ENCODE data around the gene KHDRBS1. TPM values are rescaled to one million over a fixed set of nuclear protein-coding genes. Genes with fewer than 3 reads are reported as not detected.
"Not testable (repeated sequence)": the region's sequence is repeated elsewhere in the genome, so short reads cannot be mapped to it uniquely, and the experiment has no call there.

KHDRBS1 gene
- 100 to 1,000 TPM; 229 to 267 (median 247) TPM for polyA plus RNA-seq (ENCODE audit: insufficient read length in 4 of 4)

DNA sequence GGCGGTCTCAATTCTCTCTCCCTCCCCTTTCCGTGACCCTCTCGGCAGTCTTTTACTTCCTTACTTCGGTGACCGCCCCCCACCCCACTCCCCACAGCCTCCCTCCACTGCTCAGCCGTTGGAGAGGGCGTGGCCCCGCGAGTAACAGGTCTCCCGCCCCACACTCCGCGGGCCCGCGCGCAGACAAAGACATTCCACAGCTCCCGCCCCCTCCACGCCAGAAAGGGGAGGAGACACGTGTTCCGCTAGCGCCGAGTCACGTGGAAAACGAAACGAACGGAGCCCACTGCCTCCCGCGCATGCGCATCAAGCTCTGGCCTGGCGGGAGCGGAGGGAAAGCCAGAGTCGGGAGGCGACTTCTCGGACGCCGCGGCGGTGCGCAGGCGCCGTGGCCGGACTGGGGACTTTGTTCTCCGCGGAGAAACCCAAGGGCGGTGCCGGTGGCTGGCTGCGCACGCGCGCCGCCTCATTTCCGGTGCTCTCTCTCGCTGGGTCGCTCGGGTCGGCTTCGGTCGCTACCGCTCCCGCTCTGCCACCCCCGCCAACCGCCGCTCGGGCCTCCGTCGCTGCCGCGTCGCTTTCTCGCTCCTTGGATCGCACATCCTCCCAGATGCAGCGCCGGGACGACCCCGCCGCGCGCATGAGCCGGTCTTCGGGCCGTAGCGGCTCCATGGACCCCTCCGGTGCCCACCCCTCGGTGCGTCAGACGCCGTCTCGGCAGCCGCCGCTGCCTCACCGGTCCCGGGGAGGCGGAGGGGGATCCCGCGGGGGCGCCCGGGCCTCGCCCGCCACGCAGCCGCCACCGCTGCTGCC lies at the start of gene KHDRBS1:
KHDRBS1 (plus strand) TSS at position 483 of the 813 bp plus-strand sequence; CDS start at position 611, 128 bp downstream.
- DNase-seq (ENCODE audit: low read depth in 4 of 4, low spot score in 2 of 4), result peak; percentile 93 to 99 (median 99)

DNA sequence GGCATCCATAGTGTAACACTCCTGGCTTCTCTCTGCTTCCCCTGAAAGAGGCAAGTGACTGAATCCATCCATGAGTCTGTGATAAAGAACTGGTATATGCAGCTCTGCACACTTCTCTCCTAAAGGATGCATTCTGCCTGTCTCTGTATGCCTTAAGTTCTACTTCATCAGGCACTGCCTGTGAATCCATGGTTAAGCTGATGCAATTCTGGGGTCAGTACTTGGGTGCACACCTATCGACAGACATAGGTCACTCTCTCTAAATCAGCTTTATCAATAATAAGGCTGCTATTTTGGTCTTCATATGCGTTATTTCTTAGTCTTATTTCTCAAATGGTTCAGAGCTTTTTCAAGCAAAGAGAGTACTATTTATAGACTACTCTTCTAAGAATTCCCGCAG lies 42.8 kb upstream of the KHDRBS1 start:
- no peak for DNase-seq (ENCODE audit: low read depth in 4 of 4, low spot score in 2 of 4)

GRCh38 chr1:31976401-31976800 lies 37.3 kb upstream of the KHDRBS1 start:
- DNase-seq (ENCODE audit: low read depth in 4 of 4, low spot score in 2 of 4), result no peak

DNA sequence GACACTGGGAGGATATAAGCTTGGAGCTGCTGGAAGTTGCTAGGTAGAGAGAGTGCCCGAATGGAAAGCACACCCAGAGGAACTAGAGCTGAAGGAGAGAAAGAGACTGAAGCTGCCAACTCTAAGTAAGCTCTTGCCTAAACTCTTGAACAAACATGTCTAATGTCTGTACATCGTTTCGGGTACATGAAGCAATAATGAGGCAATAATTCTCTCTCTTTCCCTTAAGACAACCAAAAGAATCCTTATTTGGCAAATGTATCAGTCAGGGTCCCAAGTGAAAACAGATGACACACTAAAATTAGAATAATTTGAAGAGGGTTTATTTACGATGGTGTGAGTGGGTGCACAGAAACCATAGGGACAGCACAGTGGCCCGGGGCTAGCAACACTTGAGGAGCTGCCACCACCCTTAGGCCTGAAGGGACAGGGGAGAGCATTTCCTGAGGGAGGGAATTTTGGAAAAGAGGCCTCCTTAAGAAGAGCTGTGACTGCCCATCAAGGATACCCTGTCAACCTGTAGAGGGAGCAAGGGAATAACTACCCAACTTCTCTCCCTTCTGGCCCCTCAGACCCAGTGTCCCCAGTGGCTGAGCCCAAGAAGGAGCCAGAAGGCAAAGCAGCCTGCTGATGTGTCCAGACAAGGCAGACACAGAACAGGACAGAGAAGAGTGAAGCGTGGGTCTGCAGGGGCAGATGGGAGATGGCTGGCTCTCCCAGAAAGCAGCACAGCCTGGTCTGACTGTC lies 36.1 kb upstream of the KHDRBS1 start:
- DNase-seq (ENCODE audit: low read depth in 4 of 4, low spot score in 2 of 4), result no peak

DNA sequence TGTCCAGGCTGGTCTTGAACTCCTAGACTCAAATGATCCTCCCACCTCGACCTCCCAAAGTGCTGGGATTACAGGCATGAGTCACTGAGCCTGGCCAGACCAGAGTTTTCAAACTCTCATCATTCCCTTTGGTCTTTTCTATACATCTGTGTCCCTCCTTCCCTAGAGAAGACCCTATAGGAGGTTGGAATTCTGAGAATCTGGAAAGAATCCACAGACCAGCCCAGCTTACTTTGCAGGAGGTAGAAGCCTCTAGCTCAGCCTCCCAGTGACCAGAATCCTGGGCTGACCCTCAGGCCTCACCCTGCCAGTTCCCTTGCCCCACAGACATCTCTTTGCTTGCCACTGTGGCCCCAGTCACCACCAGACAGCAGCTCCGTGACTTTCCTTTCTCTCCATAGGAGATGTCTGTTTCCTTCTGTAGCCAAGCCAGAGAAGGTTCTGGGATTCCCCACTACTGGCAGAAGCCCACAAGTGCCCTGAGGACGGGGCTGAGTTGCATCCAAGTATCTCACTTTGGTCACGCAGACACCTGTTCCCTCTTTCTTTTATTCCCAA lies 34.7 kb upstream of the KHDRBS1 start:
- DNase-seq (ENCODE audit: low read depth in 4 of 4, low spot score in 2 of 4), result no peak

GRCh38 chr1:31980835-31981455 lies 32.7 kb upstream of the KHDRBS1 start:
- DNase-seq (ENCODE audit: low read depth in 4 of 4, low spot score in 2 of 4), result no peak

- no peak for DNase-seq (ENCODE audit: low read depth in 4 of 4, low spot score in 2 of 4)
These were observed 32.2 kb upstream of the KHDRBS1 start for GRCh38 chr1:31981456-31981839.

DNA sequence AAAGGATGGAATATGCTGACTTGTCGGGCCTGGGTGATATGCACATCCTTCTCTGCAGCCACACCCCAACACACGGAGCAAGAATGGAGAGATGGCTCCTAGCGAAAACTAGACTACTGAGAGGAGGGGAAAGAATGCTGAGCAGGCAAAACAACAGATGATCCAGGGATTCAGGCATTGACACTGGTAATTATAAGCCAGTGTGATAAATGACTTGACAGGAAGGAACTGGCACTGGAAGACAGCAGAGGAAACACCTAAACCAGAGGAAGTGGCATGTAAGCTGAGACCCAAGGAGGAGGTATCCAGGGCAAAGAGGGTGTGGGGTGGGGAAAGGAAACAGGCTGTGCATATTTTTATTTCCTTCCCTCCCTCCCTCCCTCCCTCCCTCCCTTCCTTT lies 31.7 kb upstream of the KHDRBS1 start:
- DNase-seq (ENCODE audit: low read depth in 4 of 4, low spot score in 2 of 4), result no peak

DNA sequence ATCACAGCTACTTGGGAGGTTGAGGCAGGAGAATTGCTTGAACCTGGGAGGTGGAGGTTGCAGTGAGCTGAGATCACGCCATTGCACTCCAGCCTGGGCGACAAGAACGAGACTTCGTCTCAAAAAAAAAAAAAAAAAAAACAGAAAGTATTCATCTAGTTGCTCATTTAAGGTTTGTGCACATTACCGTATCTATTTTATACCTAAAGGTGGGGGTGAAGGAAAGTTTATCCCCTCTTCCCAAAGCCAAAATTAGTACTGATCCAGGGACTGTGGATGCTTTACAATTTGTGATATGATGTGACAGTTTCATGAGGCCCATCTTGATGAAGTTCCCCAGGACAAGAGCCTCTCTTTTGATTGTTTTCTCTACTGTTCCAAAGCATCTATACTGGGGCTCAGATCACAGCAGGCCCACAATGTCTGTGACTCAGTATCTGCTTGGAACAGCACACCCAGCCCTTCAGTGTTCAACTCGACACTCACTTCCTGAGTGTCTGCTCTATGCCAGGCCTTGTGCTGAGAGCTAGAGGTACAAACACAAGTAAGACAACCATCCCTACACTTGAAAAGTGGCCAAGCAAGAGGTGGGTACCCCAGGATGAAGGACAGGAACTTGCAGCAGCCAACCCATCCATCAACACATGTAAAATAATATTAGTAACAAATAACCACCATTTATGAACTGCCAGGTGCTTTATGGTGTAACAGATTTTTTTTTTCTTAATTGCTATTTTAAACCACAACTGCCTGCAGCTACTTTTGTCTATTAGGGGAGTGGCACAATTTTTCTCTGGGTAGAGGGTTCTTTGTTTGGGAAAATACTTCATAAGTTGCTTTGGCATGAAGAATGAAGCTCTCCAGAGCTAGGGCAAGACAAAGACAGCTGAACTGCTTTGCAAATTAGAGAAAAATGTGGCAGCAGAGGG lies 29.0 kb upstream of the KHDRBS1 start:
- DNase-seq (ENCODE audit: low read depth in 4 of 4, low spot score in 2 of 4), result no peak

DNA sequence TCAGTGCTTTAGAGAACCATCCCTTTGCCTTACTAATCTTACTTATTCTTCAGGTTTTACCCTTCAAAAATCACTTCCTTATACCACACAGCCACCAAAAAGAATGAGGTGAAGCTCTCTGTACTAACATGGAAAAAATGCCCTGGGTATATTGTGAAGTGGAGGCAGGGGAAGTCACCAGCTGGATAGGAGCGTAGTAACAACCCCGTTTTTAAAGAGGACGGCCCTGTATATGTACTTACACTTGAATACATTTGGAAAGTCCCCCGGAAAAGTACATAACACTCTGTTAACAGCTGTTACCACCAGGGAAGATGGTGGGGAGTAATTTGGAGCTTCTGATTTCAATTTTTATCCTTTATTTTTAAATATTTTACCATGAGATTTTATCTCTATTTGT lies 28.2 kb upstream of the KHDRBS1 start:
- no peak for DNase-seq (ENCODE audit: low read depth in 4 of 4, low spot score in 2 of 4)

GRCh38 chr1:31987135-31987619 lies 26.5 kb upstream of the KHDRBS1 start:
- no peak for DNase-seq (ENCODE audit: low read depth in 4 of 4, low spot score in 2 of 4)

DNA sequence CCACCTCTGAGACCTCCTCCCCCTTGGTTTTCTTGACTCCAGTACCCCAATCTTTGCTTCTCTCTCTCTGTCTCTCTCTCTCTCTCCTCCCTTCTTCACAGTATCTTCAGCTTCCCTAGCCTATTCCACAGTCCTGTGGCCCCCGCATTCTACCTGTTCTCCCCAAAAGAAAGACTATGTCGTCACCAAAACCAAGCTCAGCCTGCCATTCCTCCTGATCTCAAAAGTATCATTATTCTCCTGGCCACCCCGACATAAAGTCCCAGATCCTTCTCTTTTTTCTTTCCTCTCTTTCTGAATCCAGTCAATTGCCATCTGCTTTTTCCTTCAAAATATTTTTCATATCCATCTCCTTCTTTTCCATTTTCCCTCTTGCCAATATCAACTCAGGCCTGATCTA lies 23.7 kb upstream of the KHDRBS1 start:
- no peak for DNase-seq (ENCODE audit: low read depth in 4 of 4, low spot score in 2 of 4)

GRCh38 chr1:31991182-31991581 lies 22.5 kb upstream of the KHDRBS1 start:
- no peak for DNase-seq (ENCODE audit: low read depth in 4 of 4, low spot score in 2 of 4)

- no peak for DNase-seq (ENCODE audit: low read depth in 4 of 4, low spot score in 2 of 4)
These were observed 18.4 kb upstream of the KHDRBS1 start for GRCh38 chr1:31995263-31995662.

- not testable (repeated sequence) for DNase-seq (ENCODE audit: low read depth in 4 of 4, low spot score in 2 of 4)
These were observed 17.5 kb upstream of the KHDRBS1 start for GRCh38 chr1:31996121-31996520.

GRCh38 chr1:32001863-32002262 lies 11.8 kb upstream of the KHDRBS1 start:
- DNase-seq (ENCODE audit: low read depth in 4 of 4, low spot score in 2 of 4), result no peak

- DNase-seq (ENCODE audit: low read depth in 4 of 4, low spot score in 2 of 4), result not testable (repeated sequence)
These were observed 11.4 kb upstream of the KHDRBS1 start for GRCh38 chr1:32002285-32002684.

GRCh38 chr1:32005522-32005921 lies 8.1 kb upstream of the KHDRBS1 start:
- DNase-seq (ENCODE audit: low read depth in 4 of 4, low spot score in 2 of 4), result no peak

DNA sequence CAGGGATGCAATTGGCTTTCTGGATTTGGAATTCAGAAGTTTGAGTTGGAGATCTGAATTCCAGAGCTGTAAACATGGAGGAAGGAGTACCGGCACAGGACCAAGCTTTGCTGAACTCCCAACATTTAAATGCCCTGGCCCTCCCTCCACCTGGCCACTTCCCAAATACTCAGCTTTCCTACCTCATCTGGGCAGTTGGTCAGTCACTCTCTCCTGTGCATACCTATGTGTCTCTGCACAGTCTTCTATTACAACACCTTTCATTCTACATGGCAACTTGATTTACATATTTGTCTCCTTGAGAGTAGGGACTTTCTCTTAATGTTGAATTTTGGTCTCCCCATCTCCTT lies 6.1 kb upstream of the KHDRBS1 start:
- DNase-seq (ENCODE audit: low read depth in 4 of 4, low spot score in 2 of 4), result no peak

DNA sequence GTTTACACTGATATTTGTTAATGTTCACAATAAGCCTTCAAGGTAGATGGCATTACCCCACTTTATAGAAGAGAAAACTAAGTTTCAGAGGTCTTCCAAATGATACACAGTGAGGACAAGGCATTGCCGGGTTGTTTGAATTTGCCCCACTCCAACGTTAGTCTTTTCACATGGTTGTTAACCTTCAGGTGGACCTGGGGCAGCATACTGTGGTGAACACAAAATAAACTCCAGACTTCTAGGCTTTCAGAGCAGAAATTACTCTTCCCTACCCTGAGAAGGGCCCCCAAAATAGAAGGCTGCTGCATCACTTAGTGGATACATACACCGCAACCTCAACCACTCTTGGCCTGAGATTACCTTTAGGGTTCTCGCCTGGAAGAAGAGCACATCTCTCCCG lies 3.4 kb upstream of the KHDRBS1 start:
- no peak for DNase-seq (ENCODE audit: low read depth in 4 of 4, low spot score in 2 of 4)

All from left renal cortex interstitium (tissue), 4 donors.